Fibroblast of upper back skin (primary cell): ENCODE measurements around the gene PPIF.

ENCODE experiments used
- DNase-seq: peaks from one replicate; pipeline ENCODE4 v3.0.0-alpha.2; 2013

Gene PPIF

GRCh38 chr10:79349766-79350406 lies 2.6 kb downstream of the PPIF start:
- no peak for DNase-seq

GRCh38 chr10:79350407-79351154 lies 3.3 kb downstream of the PPIF start:
- no peak for DNase-seq

- DNase-seq, result no peak
These were observed 4.1 kb downstream of the PPIF start for GRCh38 chr10:79351332-79351731.

- no peak for DNase-seq
These were observed 5.0 kb downstream of the PPIF start for GRCh38 chr10:79352035-79352877.

- no peak for DNase-seq
These were observed 5.7 kb downstream of the PPIF start for GRCh38 chr10:79353000-79353406.

- DNase-seq, result no peak
These were observed 6.5 kb downstream of the PPIF start for GRCh38 chr10:79353726-79354125.

- no peak for DNase-seq
These were observed 6.9 kb downstream of the PPIF start for GRCh38 chr10:79354141-79354540.

- DNase-seq, result no peak
These were observed 7.3 kb downstream of the PPIF start for GRCh38 chr10:79354615-79355014.

GRCh38 chr10:79355420-79356017 lies 8.2 kb downstream of the PPIF start:
- no peak for DNase-seq

- DNase-seq, result no peak
These were observed 8.8 kb downstream of the PPIF start for GRCh38 chr10:79356104-79356503.

GRCh38 chr10:79357180-79357579 lies 9.9 kb downstream of the PPIF start:
- DNase-seq, result no peak

- no peak for DNase-seq
These were observed 11.5 kb downstream of the PPIF start for GRCh38 chr10:79358811-79359210.

- no peak for DNase-seq
These were observed 12.7 kb downstream of the PPIF start for GRCh38 chr10:79359816-79360498.

GRCh38 chr10:79360499-79361342 lies 13.5 kb downstream of the PPIF start:
- DNase-seq, result no peak

GRCh38 chr10:79361726-79362397 lies 14.6 kb downstream of the PPIF start:
- DNase-seq, result peak; percentile 45

GRCh38 chr10:79367426-79368189 lies 20.3 kb downstream of the PPIF start:
- DNase-seq, result peak; percentile 55

- DNase-seq, result no peak
These were observed 25.6 kb downstream of the PPIF start for GRCh38 chr10:79372871-79373270.

GRCh38 chr10:79374312-79375191 lies 27.3 kb downstream of the PPIF start:
- DNase-seq, result peak; percentile 83
